BLaER1 (cell line): Measurements from ENCODE around the gene KATNB1.

Experiments used
- H3K27ac ChIP-seq: shearing (Covaris generic); formaldehyde crosslinking; 2 replicates; pipeline ENCODE4 v1.8.1; 2022
- H3K27me3 ChIP-seq: shearing (Covaris generic); formaldehyde crosslinking; 2 replicates; pipeline ENCODE4 v1.8.1; 2022
- H3K36me3 ChIP-seq: shearing (Covaris generic); formaldehyde crosslinking; 2 replicates; pipeline ENCODE4 v1.8.1; 2022
- H3K4me1 ChIP-seq: shearing (Covaris generic); formaldehyde crosslinking; 2 replicates; pipeline ENCODE4 v1.8.1; 2022
- H3K4me2 ChIP-seq: shearing (Covaris generic); formaldehyde crosslinking; 2 replicates; pipeline ENCODE4 v1.8.1; 2022
- H3K4me3 ChIP-seq: shearing (Covaris generic); formaldehyde crosslinking; 2 replicates; pipeline ENCODE4 v1.8.1; 2022
- H3K9ac ChIP-seq: shearing (Covaris generic); formaldehyde crosslinking; 2 replicates; pipeline ENCODE4 v1.8.1; 2022
- H3K9me3 ChIP-seq: shearing (Covaris generic); formaldehyde crosslinking; 2 replicates; pipeline ENCODE4 v1.8.1; 2022
- H4K20me1 ChIP-seq: shearing (Covaris generic); formaldehyde crosslinking; 2 replicates; pipeline ENCODE4 v1.8.1; 2022
- Cebpa-rat ChIP-seq: shearing (Covaris generic); IDR thresholded peaks from 2 replicates; pipeline ENCODE4 v1.8.1; 2022

Gene KATNB1

DNA sequence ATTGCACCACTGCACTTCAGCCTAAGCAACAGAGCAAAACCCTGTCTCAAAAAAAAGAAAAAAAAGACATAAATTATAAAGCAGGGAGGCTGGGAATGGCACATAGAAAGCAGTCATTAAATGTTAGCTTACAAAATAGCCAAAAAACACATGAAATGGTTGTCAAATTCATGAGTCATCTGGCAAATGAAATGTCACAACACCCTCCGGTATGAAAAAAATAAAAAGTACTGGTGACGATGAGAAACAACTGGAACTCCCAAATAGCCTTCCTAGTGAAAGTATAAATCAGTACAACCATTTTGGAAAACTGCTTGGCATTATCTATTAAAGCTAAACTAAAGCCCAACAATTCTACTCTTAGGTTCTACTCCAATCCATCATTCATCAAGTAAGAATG, 3.5 kb upstream of the KATNB1 start:
- no peak for TF ChIP-seq Cebpa-rat
- Histone ChIP-seq H3K9me3 (peaks cover 11% of the 10 kb centered on the region; the same call in 1 of the 2 replicates), H3K4me1 (peaks cover 19% of the 10 kb centered on the region), H3K36me3 (peaks cover 1% of the 10 kb centered on the region; the same call in 1 of the 2 replicates), H3K27ac (no peak overlapping the region), H3K4me2 (no peak overlapping the region), H3K27me3 (no peaks in the 10 kb centered on the region), H3K4me3 (no peak overlapping the region), H3K9ac (no peak overlapping the region), H4K20me1 (no peaks in the 10 kb centered on the region)

DNA sequence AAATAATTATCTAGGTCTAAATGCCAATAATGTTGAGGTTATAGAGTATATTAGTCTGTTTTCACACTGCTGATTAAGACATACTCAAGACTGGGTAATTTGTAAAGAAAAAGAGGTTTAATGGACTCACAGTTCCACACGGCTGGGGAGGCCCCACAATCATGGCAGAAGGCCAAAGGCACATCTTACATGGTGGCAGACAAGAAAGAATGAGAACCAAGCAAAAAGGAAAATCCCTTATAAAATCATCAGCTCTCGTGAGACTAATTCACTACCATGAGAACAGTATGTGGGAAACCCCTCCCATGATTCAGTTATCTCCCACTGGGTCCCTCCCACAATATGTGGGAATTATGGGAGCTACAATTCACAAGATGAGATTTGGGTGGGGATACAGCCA, 2.9 kb upstream of the KATNB1 start:
- Histone ChIP-seq H3K4me1 (peaks cover 26% of the 10 kb centered on the region), H3K9me3 (peaks cover 11% of the 10 kb centered on the region; the same call in 1 of the 2 replicates), H3K27ac (no peak overlapping the region), H3K4me2 (no peak overlapping the region), H3K36me3 (peaks cover 8% of the 10 kb centered on the region), H4K20me1 (no peaks in the 10 kb centered on the region), H3K27me3 (no peaks in the 10 kb centered on the region), H3K9ac (no peak overlapping the region), H3K4me3 (no peak overlapping the region)
- no peak for TF ChIP-seq Cebpa-rat

DNA sequence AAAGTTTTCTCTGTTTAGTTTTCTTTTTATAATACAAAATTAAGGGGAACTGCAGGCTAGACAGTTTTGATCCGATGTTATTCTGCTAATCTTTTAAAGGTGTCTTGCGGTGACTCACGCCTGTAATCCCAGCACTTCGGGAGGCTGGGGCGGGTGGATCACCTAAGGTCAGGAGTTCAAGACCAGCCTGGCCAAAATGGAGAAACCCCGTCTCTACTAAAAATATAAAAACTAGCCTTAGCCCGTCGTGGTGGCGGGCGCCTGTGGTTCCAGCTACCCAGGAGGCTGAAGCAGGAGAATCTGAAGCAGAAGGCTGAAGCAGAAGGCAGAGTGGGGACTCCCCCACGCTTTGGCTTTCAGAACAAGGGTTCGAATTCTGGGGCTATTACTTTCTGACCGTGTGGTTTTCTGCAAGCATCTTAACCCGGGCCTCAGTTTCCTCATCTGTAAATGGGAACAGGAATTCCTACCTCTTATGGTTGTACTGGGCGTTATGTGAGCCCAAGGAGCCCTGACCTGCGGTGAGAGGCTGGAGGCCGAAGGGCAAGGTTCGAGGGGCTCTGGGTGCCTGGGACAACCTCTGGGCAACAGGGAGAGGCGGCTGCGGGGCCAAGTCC, 1.2 kb upstream of the KATNB1 start:
- Histone ChIP-seq H3K4me3 (peak overlapping the region; percentile 80), H3K9me3 (peaks cover 11% of the 10 kb centered on the region; the same call in 1 of the 2 replicates)

DNA sequence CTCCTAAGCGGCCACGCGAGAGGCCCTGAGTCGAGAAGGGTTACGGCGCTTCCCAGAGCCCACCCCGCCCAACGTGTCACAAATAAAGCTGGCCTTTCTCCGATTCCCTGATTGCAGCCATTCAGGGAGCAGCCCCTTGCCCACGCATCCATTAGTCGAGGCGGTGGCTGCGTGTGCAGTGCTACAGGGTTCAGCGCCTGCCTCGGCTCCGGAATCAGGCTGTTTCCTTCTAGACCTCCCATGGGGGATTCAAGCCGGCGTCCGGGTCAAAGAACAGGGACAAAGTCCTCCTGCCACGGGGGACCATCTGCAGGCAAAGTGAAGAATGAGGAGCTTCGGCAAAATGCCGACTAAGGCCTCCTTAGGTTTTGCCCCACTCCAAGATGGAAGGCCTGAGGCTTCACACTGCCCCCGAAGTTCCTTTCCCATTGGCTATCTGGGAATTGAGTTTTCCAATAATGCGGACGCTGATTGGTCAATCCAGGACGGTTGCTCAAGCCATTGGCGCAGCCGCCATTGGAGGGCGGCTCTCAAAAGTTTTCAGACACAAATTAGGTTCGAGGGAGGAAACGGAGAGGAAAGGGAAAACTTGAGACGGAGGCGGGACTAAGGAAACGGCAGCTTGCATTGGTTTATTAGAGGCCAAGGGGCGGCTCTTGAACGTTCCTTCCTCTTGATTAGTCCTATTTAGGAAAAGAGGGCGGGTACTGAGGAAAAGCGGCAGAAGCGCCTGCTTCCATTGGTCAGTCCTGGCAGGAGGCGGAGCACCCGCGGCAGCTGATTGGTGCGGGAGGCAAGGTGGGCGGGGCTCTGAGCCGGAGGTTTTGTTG, 430 bp upstream of the KATNB1 start:
- Histone ChIP-seq H3K27me3 (no peaks in the 10 kb centered on the region), H3K27ac (peak overlapping the region; percentile 97), H3K4me3 (peak overlapping the region; percentile 92), H3K4me1 (peaks cover 48% of the 10 kb centered on the region), H3K4me2 (peak overlapping the region; percentile 99), H3K9ac (peak overlapping the region; percentile 94), H3K9me3 (peaks cover 11% of the 10 kb centered on the region; the same call in 1 of the 2 replicates), H4K20me1 (no peaks in the 10 kb centered on the region), H3K36me3 (peaks cover 31% of the 10 kb centered on the region)
- TF ChIP-seq Cebpa-rat = no peak

More for the DNA sequence above, 1.2 kb upstream of the KATNB1 start:
- Histone ChIP-seq H3K4me2 (peak overlapping the region; percentile 99), H3K4me1 (peaks cover 41% of the 10 kb centered on the region), H3K27ac (peak overlapping the region; percentile 97), H3K27me3 (no peaks in the 10 kb centered on the region), H3K9ac (peak overlapping the region; percentile 94), H3K36me3 (peaks cover 24% of the 10 kb centered on the region), H4K20me1 (no peaks in the 10 kb centered on the region)
- no peak for TF ChIP-seq Cebpa-rat

DNA sequence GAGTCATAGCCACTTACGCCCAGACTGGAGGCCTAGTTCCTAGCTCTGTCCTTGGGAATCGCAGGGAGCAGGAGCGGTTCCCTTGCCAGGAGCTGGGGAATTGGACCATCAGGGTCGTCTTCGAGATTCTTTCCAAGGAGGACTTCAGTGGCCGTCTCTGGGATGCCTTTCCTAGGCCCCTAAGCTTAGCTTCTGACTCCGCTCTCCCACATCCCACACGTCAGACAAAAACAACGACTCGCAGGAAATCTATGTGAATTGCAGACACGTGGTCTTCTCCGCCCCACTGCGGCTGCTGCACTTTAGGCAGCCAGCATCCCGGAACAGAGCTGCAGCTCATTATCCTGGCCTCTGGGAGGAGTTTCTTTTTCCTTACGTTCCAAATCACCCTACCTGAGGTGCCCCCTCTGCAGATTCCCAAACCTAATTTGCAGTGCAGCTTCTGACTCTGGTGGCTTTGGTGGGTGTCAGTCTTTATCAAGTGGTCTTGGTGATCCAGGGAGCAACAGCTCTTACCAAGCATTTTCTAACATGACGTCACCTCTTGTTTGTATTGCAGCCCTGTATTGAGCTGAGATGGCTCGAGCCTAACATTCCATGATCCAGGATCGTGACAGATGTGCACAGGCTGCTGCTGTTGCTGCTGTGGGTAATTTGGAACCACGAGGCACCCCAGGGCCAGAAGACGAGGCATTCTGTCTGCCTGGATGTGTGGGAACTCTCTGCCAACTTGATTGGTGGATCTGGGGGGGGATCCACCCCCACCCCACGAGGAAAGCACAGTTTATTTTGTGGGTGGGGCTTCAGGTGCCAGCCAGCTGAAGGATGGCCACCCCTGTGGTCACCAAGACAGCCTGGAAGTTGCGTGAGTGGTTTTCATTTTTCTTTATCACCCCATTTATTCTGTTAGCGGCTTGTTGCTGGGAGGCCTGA, 1.1 kb downstream of the KATNB1 start:
- H3K36me3 ChIP-seq = peaks cover 39% of the 10 kb centered on the region
- no peaks in the 10 kb centered on the region for H3K27me3 ChIP-seq
- TF ChIP-seq Cebpa-rat = no peak
- H3K9me3 ChIP-seq = peaks cover 11% of the 10 kb centered on the region; the same call in 1 of the 2 replicates
- H4K20me1 ChIP-seq = no peaks in the 10 kb centered on the region
- peak overlapping the region; percentile 92 for H3K4me3 ChIP-seq
- H3K4me1 ChIP-seq = peaks cover 64% of the 10 kb centered on the region
- peak overlapping the region; percentile 82 for H3K9ac ChIP-seq
- H3K4me2 ChIP-seq = peak overlapping the region; percentile 95
- peak overlapping the region; percentile 66 for H3K27ac ChIP-seq

DNA sequence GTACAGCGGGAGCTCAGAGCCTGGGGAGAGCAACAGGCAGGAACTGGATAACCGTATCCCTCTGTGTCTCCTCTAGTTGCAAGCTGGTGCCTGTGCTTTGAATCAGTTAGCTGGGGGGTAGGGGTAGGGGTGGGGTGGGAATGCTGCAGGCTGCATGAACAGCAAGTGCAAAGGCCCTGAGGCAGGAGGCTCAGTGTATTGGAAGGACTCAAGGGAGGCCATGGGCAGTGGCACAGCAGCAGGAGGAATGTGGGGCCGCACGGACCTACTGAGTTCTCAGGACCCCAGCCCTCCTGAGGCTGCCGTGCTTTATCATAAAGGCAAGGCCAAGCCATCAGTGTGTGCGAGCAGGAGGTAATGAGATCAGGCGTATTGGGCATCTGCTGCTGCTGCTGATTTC, 3.3 kb downstream of the KATNB1 start:
- no peaks in the 10 kb centered on the region for H3K27me3 ChIP-seq
- peaks cover 44% of the 10 kb centered on the region for H3K36me3 ChIP-seq

DNA sequence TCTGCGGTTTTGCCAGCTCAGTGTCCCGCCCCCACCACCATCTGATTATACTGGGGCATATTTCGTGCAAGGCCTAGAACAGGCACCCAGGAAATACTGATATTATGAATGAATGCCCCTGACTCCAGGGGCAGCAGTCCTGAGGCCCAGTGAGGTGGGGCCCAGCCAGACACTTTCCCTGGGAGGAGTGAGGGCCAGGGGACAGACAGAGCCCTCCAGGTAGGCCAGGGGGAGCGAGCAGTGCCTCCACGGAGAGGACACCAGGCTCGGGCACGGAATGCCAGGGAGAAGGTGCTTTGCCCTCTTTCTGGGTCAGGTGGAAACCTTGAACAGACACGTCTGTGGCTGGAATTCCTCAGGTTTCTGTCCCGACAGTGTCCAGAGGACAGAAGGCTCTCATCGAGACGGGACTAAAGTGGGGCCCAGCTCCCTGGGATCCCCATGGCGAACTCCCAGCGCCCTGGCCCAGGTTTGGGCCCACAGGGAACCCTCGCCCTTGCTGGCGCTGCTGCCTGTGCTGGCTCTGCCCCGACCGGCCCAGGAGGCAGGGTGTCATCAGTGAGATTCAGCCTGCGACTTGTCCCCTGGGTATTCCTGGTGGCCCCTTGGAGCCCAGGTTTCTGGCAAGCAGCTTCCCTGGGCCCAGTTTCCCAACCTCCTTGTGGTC, 4.3 kb downstream of the KATNB1 start:
- peaks cover 53% of the 10 kb centered on the region for H3K36me3 ChIP-seq
- peaks cover 86% of the 10 kb centered on the region for H3K4me1 ChIP-seq
- H3K27me3 ChIP-seq = no peaks in the 10 kb centered on the region
- peak overlapping the region; percentile 12; the same call in 1 of the 2 replicates for H3K4me2 ChIP-seq
- H3K9ac ChIP-seq = peak overlapping the region; percentile 25
- H4K20me1 ChIP-seq = no peaks in the 10 kb centered on the region
- TF ChIP-seq Cebpa-rat = no peak
- no peak overlapping the region for H3K4me3 ChIP-seq
- peak overlapping the region; percentile 86 for H3K27ac ChIP-seq
- no peaks in the 10 kb centered on the region for H3K9me3 ChIP-seq

More for the DNA sequence above, 3.3 kb downstream of the KATNB1 start:
- peaks cover 85% of the 10 kb centered on the region for H3K4me1 ChIP-seq
- H3K27ac ChIP-seq = 0 out of 2 replicates have a peak overlapping the region, but pooled peaks have one; percentile 86
- H3K9me3 ChIP-seq = no peaks in the 10 kb centered on the region
- H3K4me3 ChIP-seq = no peak overlapping the region
- no peak for TF ChIP-seq Cebpa-rat
- no peak overlapping the region for H3K9ac ChIP-seq
- H4K20me1 ChIP-seq = no peaks in the 10 kb centered on the region
- H3K4me2 ChIP-seq = peak overlapping the region; percentile 12; the same call in 1 of the 2 replicates

DNA sequence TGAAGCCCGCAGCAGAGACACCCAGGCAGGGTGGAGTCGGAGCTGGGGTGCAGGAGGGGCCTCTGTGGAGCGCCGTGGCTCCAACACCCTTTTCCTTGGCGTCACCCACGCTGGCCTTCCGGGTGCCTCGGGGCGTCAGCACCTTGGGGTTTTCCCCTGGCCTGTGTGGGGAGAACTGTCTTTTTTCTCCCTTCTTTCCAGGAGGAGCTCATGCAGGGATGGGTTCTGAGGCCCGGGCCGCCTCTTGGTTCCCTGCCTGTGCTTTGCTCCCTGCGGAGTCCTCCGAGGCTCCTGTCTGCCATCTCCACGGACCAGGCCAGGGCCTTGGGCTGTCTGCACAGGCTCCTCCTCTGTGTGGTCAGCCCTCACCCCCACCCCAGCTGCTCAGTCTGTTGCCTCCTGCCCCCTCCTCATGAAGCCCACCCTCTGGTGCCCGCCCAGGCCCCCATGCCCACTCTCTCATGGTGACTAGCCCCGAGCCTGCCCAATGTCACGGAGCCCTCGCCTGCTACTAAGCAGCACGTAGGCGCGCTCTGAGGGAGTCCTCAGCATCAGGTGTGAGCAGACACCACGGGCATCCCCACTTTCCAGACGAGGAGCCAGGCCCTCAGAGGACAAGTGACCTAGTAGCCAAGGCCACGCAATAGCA, 5.0 kb downstream of the KATNB1 start:
- Histone ChIP-seq H3K4me3 (no peak overlapping the region), H3K27me3 (no peaks in the 10 kb centered on the region), H3K9ac (peak overlapping the region; percentile 25; the same call in 1 of the 2 replicates), H3K27ac (peak overlapping the region; percentile 86), H3K4me2 (peak overlapping the region; percentile 93; the same call in 1 of the 2 replicates), H3K36me3 (peaks cover 53% of the 10 kb centered on the region), H4K20me1 (no peaks in the 10 kb centered on the region), H3K4me1 (peaks cover 90% of the 10 kb centered on the region), H3K9me3 (no peaks in the 10 kb centered on the region)
- no peak for TF ChIP-seq Cebpa-rat
